ENCODE results near the gene PSMA1.

The PSMA1 gene

GRCh38 chr11:14554959-14555358 is 34.8 kb upstream of the PSMA1 start:
- TF ChIP-seq CTCF (IDR thresholded peaks at IDR 0.05; ENCODE audit: low read depth, low read length), result no peak
- in situ Hi-C loops (cut with HindIII; ENCODE audit: low sequenced_read_pairs), result no loop called here
- DNase-seq (ENCODE audit: low read depth, low spot score), result no peak
- no peak overlapping the region for H3K4me3 ChIP-seq (ENCODE audit: low read depth, low read length)

GRCh38 chr11:14552089-14552488 is 31.9 kb upstream of the PSMA1 start:
- no peak for TF ChIP-seq CTCF (IDR thresholded peaks at IDR 0.05; ENCODE audit: low read depth, low read length)
- DNase-seq (ENCODE audit: low read depth, low spot score), result no peak
- no peak overlapping the region for H3K4me3 ChIP-seq (ENCODE audit: low read depth, low read length)
- in situ Hi-C loops (cut with HindIII; ENCODE audit: low sequenced_read_pairs), result no loop called here

- in situ Hi-C loops (cut with HindIII; ENCODE audit: low sequenced_read_pairs), result no loop called here
- TF ChIP-seq CTCF (IDR thresholded peaks at IDR 0.05; ENCODE audit: low read depth, low read length), result no peak
- no peak overlapping the region for H3K4me3 ChIP-seq (ENCODE audit: low read depth, low read length)
- no peak for DNase-seq (ENCODE audit: low read depth, low spot score)
These were observed 31.2 kb upstream of the PSMA1 start for GRCh38 chr11:14551380-14551779.

GRCh38 chr11:14549891-14550290 is 29.7 kb upstream of the PSMA1 start:
- no peak for TF ChIP-seq CTCF (IDR thresholded peaks at IDR 0.05; ENCODE audit: low read depth, low read length)
- in situ Hi-C loops (cut with HindIII; ENCODE audit: low sequenced_read_pairs), result no loop called here
- no peak for DNase-seq (ENCODE audit: low read depth, low spot score)
- H3K4me3 ChIP-seq (ENCODE audit: low read depth, low read length), result no peak overlapping the region

GRCh38 chr11:14547440-14547839 is 27.3 kb upstream of the PSMA1 start:
- in situ Hi-C loops (cut with HindIII; ENCODE audit: low sequenced_read_pairs), result no loop called here
- no peak for TF ChIP-seq CTCF (IDR thresholded peaks at IDR 0.05; ENCODE audit: low read depth, low read length)

GRCh38 chr11:14546672-14547071 is 26.5 kb upstream of the PSMA1 start:
- DNase-seq (ENCODE audit: low read depth, low spot score), result no peak
- in situ Hi-C loops (cut with HindIII; ENCODE audit: low sequenced_read_pairs), result no loop called here
- H3K4me3 ChIP-seq (ENCODE audit: low read depth, low read length), result no peak overlapping the region
- no peak for TF ChIP-seq CTCF (IDR thresholded peaks at IDR 0.05; ENCODE audit: low read depth, low read length)

More at GRCh38 chr11:14547440-14547839, 27.3 kb upstream of the PSMA1 start:
- no peak for DNase-seq (ENCODE audit: low read depth, low spot score)
- H3K4me3 ChIP-seq (ENCODE audit: low read depth, low read length), result no peak overlapping the region

GRCh38 chr11:14544611-14545010 is 24.4 kb upstream of the PSMA1 start:
- TF ChIP-seq CTCF (IDR thresholded peaks at IDR 0.05; ENCODE audit: low read depth, low read length), result no peak
- no peak overlapping the region for H3K4me3 ChIP-seq (ENCODE audit: low read depth, low read length)
- in situ Hi-C loops (cut with HindIII; ENCODE audit: low sequenced_read_pairs), result no loop called here
- DNase-seq (ENCODE audit: low read depth, low spot score), result peak; percentile 5
